GM12878 (cell line): ENCODE measurements around the gene NRXN3. TPM values are rescaled to one million over a fixed set of nuclear protein-coding genes. Genes with fewer than 3 reads are reported as not detected.

Experiments used
- ATAC-seq: fragments of 200-7000 bp; cut with Tn5 transposase; 3 replicates; pipeline ENCODE4 v1.9.1; 2020; ENCODE audit warnings: mild to moderate bottlenecking, moderate library complexity
- BruUV-seq: library from RNA; stranded (reverse); fragments of 400-500 nt; replicated peaks from 2 replicates; lab custom pipeline; 2021; lab: Mats Ljungman, UMichigan
- CTCF ChIA-PET: fragments of 300-600 bp; sonication (Branson Sonifier 250); formaldehyde crosslinking; extraction: SDS; loops from one replicate; lab custom pipeline; 2021; ENCODE audit warnings: inconsistent platforms; lab: Yijun Ruan, JAX
- POLR2A ChIA-PET: fragments of 350-600 bp; formaldehyde crosslinking; extraction: SDS; loops from one replicate; lab custom pipeline; 2021; ENCODE audit warnings: inconsistent platforms; lab: Charles Lee
- RAD21 ChIA-PET: fragments of 300-600 bp; sonication (Branson Sonifier 250); formaldehyde crosslinking; loops from one replicate; lab custom pipeline; 2023; ENCODE audit warnings: antibody characterized with exemption; ENCODE audit not compliant: unreplicated experiment; lab: Charles Lee
- SMC1A ChIA-PET: fragments of 300-600 bp; sonication (Branson Sonifier 250); formaldehyde crosslinking; loops from one replicate; lab custom pipeline; 2023; ENCODE audit not compliant: unreplicated experiment, uncharacterized antibody; lab: Charles Lee
- DNase-seq: peaks from one replicate; pipeline ENCODE4 v3.0.0-alpha.2; 2011; ENCODE audit warnings: low read depth, low spot score
- FAIRE-seq: peaks from 3 replicates; lab custom pipeline; 2011; peaks lifted over from hg19 to GRCh38; lab: Jason Lieb, UNC
- H2AFZ ChIP-seq: 2 replicates; pipeline ENCODE4 v1.6.0; 2011; ENCODE audit warnings: low read depth, low read length, control low read depth; ENCODE audit not compliant: control insufficient read depth
- H3K27ac ChIP-seq: 2 replicates; pipeline ENCODE4 v1.5.1; 2011; ENCODE audit warnings: control low read depth; ENCODE audit not compliant: control insufficient read depth, insufficient read depth
- H3K27me3 ChIP-seq, 2 experiments: replicated peaks in 1 of 2; 2 replicates each; pipeline versions ENCODE4 v1.6.0 to v1.6.1; 2011; ENCODE audit warnings: low read length in 1 of 2; ENCODE audit not compliant: control insufficient read depth in 2 of 2, insufficient read depth in 2 of 2
- H3K36me3 ChIP-seq, 2 experiments: 2 replicates each; pipeline ENCODE4 v1.5.1; 2011; ENCODE audit warnings: low read length in 1 of 2; ENCODE audit not compliant: control insufficient read depth in 2 of 2, insufficient read depth in 2 of 2
- H3K4me1 ChIP-seq: 2 replicates; pipeline ENCODE4 v1.6.1; 2011; ENCODE audit warnings: mild to moderate bottlenecking, low read length, moderate library complexity, mixed read lengths; ENCODE audit not compliant: control insufficient read depth, insufficient read depth
- H3K4me2 ChIP-seq: 2 replicates; pipeline ENCODE4 v1.6.0; 2011; ENCODE audit warnings: control low read depth; ENCODE audit not compliant: control insufficient read depth, insufficient read depth
- H3K4me3 ChIP-seq: fragments of 200-600 bp; sonication (generic); 2 replicates; pipeline ENCODE4 v1.5.1; 2016
- H3K79me2 ChIP-seq: 2 replicates; pipeline ENCODE4 v1.6.0; 2011; ENCODE audit warnings: low read length; ENCODE audit not compliant: control insufficient read depth, insufficient read depth
- H3K9ac ChIP-seq: 2 replicates; pipeline ENCODE4 v1.8.0; 2011; ENCODE audit warnings: low read length, control low read depth, mixed read lengths; ENCODE audit not compliant: control insufficient read depth, insufficient read depth
- H3K9me3 ChIP-seq: replicated peaks from 3 replicates; pipeline ENCODE4 v1.5.1; 2011; ENCODE audit warnings: mild to moderate bottlenecking, low read length; ENCODE audit not compliant: control insufficient read depth, insufficient read depth
- H4K20me1 ChIP-seq: 2 replicates; pipeline ENCODE4 v1.6.0; 2011; ENCODE audit not compliant: control insufficient read depth, insufficient read depth
- ATF7 ChIP-seq: fragments of 450-650 bp; IDR thresholded peaks from 2 replicates; pipeline ENCODE4 v1.6.1; 2016; ENCODE audit warnings: low read depth, mild to moderate bottlenecking
- BCLAF1 ChIP-seq: fragments of 450-650 bp; IDR thresholded peaks from 2 replicates; pipeline ENCODE4 v1.6.1; 2017; ENCODE audit warnings: antibody characterized with exemption, mild to moderate bottlenecking, moderate library complexity
- ETV6 ChIP-seq, 2 experiments: fragments of 450-650 bp in 1 of 2; IDR thresholded peaks in 1 of 2; conservative IDR thresholded peaks in 1 of 2; 2 replicates each; pipeline ENCODE4 v1.6.1; 2014; ENCODE audit warnings: antibody characterized with exemption in 1 of 2, borderline replicate concordance in 1 of 2, low read depth in 1 of 2, mild to moderate bottlenecking in 1 of 2, moderate library complexity in 1 of 2
- HCFC1 ChIP-seq: fragments of 150-350 bp; IDR thresholded peaks from 2 replicates; pipeline ENCODE4 v1.6.1; 2014; ENCODE audit warnings: low read length
- IRF4 ChIP-seq: IDR thresholded peaks from 2 replicates; pipeline ENCODE4 v1.6.1; 2011; ENCODE audit warnings: low read depth, low read length
- KAT2A ChIP-seq: conservative IDR thresholded peaks from 2 replicates; pipeline ENCODE4 v1.6.1; 2011; ENCODE audit warnings: low read depth, low read length; ENCODE audit not compliant: control insufficient read depth
- KDM1A ChIP-seq: fragments of 200-600 bp; sonication (generic); IDR thresholded peaks from 2 replicates; pipeline ENCODE4 v1.6.1; 2016; ENCODE audit warnings: borderline replicate concordance
- LARP7 ChIP-seq: fragments of 450-650 bp; IDR thresholded peaks from 2 replicates; pipeline ENCODE4 v1.6.1; 2017; ENCODE audit warnings: mild to moderate bottlenecking
- MEF2B ChIP-seq: fragments of 450-650 bp; IDR thresholded peaks from 2 replicates; pipeline ENCODE4 v1.6.1; 2018; ENCODE audit warnings: mild to moderate bottlenecking, moderate library complexity; ENCODE audit not compliant: partially characterized antibody, poor library complexity, severe bottlenecking
- MTA3 ChIP-seq: IDR thresholded peaks from 2 replicates; pipeline ENCODE4 v1.6.1; 2012; ENCODE audit warnings: low read length, inconsistent platforms, borderline replicate concordance
- SIN3A ChIP-seq: IDR thresholded peaks from 2 replicates; pipeline ENCODE4 v1.6.1; 2012; ENCODE audit warnings: low read depth, low read length, improper control_type of control experiment
- SREBF1 ChIP-seq: IDR thresholded peaks from 2 replicates; pipeline ENCODE4 v1.6.1; 2012; ENCODE audit warnings: mild to moderate bottlenecking, low read length
- USF2 ChIP-seq: IDR thresholded peaks from 2 replicates; pipeline ENCODE4 v1.6.1; 2011; ENCODE audit warnings: low read depth, low read length, improper control_type of control experiment, borderline replicate concordance
- ZSCAN29 ChIP-seq: fragments of 450-650 bp; IDR thresholded peaks from 2 replicates; pipeline ENCODE4 v1.6.1; 2017; ENCODE audit warnings: mild to moderate bottlenecking, moderate library complexity
- WGBS: methylation state at CpG from one replicate; pipeline ENCODE4 v1.1.6; 2016; ENCODE audit warnings: low lambda C conversion rate; ENCODE audit not compliant: insufficient replicate concordance, insufficient coverage; ENCODE audit errors: missing lambda C conversion rate; 5-methylcytosine and 5-hydroxymethylcytosine counted together
- in situ Hi-C: fragments of 300-500 bp; cut with MboI; formaldehyde crosslinking; loops from 9 replicates; pipeline ENCODE4 v1.14.3; 2018; ENCODE audit warnings: mixed read lengths
- intact Hi-C: fragments of 100-400 bp; cut with micrococcal nuclease; formaldehyde crosslinking; loops from one replicate; pipeline ENCODE4 v1.14.2; 2022; ENCODE audit not compliant: unreplicated experiment
- polyA plus RNA-seq, 11 experiments: library from polyadenylated mRNA; depleted of rRNA in 4 of 11; unstranded in 6 of 11; stranded (reverse) in 5 of 11; fragments of >200 nt; fragmentation: Nextera tagmentation in 4 of 11; fragmentation: Illumina TruSeq in 1 of 11; extraction: Ambion mirVana in 4 of 11; extraction: Trizol in 1 of 11; gene quantifications; 1 replicate in 1 of 11; 2 replicates in 10 of 11; pipeline versions ENCODE4 v1.2.1 to v1.2.3, GENCODE V29; 2011 to 2016; ENCODE audit warnings: inconsistent platforms in 2 of 11, missing spikeins in 2 of 11, low read depth in 1 of 11
- total RNA-seq, 4 experiments: library from RNA; depleted of rRNA in 3 of 4; stranded (reverse); fragments of >200 nt in 3 of 4; fragmentation: Illumina TruSeq in 1 of 4; extraction: Trizol in 1 of 4; gene quantifications; 2 replicates each; pipeline versions ENCODE4 v1.2.1 to v1.2.3, GENCODE V29; 2013 to 2021
- TF ChIP-seq, protein P1 (sequence below): IDR thresholded peaks from 2 replicates; pipeline ENCODE4 v1.6.1; 2012; ENCODE audit warnings: low read depth, low read length, improper control_type of control experiment

Gene NRXN3
- total and polyA plus RNA-seq, 10 of the 15 experiments (the other 5 are each of a cell fraction or from before 2014, with no cell fraction given): 0.52 to 3.3 (median 1.4) TPM

- ATAC-seq: no peak
- ChIA-PET CTCF (interaction anchor here (0.9 kb wide), 1 partner anchor 1499 kb away, joined by 3 read pairs; no protein-coding TSS in a partner anchor), RAD21 (no interaction called here), POLR2A (interaction anchor here (0.5 kb wide), 1 partner anchor 14 kb away, joined by 5 read pairs; no protein-coding TSS in a partner anchor), SMC1A (interaction anchor here (0.5 kb wide), 1 partner anchor 419 kb away, joined by 3 read pairs; no protein-coding TSS in a partner anchor)
- in situ Hi-C loops (no loop called here), intact Hi-C loops (no loop called here)
- no peaks in the 10 kb centered on the region for H3K79me2 ChIP-seq
- 6% methylated on average over 3 of the region's 3 CpGs for WGBS
- H3K9ac ChIP-seq: no peak overlapping the region
- no peak for DNase-seq
- H4K20me1 ChIP-seq: no peaks in the 10 kb centered on the region
- BruUV-seq: no TSS peak
- TF ChIP-seq USF2: no peak
- TF ChIP-seq ETV6 (conservative IDR thresholded peaks at IDR 0.05 in 1 of 2, IDR thresholded peaks at IDR 0.05 in 1 of 2; ENCODE audit: borderline replicate concordance in 1 of 2, low read depth in 1 of 2): no peak
- no peak for TF ChIP-seq SIN3A
- no peak for TF ChIP-seq KAT2A
- no peak for TF ChIP-seq IRF4
- no peak for TF ChIP-seq ZSCAN29
- no peak for TF ChIP-seq KDM1A
- TF ChIP-seq HCFC1: no peak
- no peak for TF ChIP-seq SREBF1
- no peak for TF ChIP-seq MTA3
- TF ChIP-seq MEF2B: no peak
- TF ChIP-seq, protein P1, sequence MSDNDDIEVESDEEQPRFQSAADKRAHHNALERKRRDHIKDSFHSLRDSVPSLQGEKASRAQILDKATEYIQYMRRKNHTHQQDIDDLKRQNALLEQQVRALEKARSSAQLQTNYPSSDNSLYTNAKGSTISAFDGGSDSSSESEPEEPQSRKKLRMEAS: no peak
- no peak for TF ChIP-seq BCLAF1
- no peak for TF ChIP-seq ATF7
- no peak for TF ChIP-seq LARP7
- H3K4me1 ChIP-seq: no peaks in the 10 kb centered on the region
- no peak overlapping the region for H3K4me2 ChIP-seq
- H2AFZ ChIP-seq: no peak overlapping the region
- no peak for FAIRE-seq
- H3K36me3 ChIP-seq: no peaks in the 10 kb centered on the region
- H3K9me3 ChIP-seq: no peaks in the 10 kb centered on the region
- no peaks in the 10 kb centered on the region for H3K27me3 ChIP-seq
- H3K27ac ChIP-seq: no peak overlapping the region
- H3K4me3 ChIP-seq: no peak overlapping the region
Measured at GRCh38 chr14:79352076-79352630, 1182.0 kb downstream of the NRXN3 start.
